ENCODE results near the gene RALGPS1. TPM values are rescaled to one million over a fixed set of nuclear protein-coding genes. Genes with fewer than 3 reads are reported as not detected.

Gene RALGPS1
- total RNA-seq, 1 donor from 2014 or later, result 15.2 TPM

DNA sequence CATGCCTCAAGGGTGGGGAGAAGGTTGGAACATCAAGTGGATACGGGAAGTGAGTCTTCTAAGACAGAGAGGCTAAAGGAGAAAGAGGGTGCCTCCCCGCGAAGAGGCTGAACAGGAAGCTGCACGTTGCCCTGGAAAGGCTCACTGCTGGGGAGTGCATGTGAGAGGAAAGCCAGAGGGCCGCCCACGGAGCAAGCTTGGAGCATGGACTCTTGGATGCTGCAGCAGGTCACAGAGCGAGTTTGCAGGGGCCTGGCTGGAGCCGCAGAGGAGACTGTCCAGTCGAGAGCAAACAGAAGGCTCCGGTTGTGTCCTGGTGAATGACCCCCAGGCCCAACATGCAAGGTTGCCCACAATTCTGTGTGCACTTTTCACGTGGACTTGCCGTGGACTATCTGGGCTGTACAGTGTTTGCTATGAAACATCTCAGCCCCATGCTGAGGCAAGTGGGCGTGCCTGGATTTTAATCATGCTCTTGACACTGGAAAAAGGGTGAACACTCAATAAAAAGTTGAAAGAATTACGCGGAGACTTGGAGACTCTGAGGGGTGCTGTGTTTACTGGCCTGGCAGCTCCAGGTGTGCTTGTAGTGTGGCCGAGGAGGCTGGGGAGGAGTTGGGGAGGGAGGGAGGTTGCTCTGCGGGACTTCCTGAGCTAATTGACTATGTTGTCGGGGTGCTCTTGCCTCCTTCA, 295.5 kb downstream of the RALGPS1 start:
- Histone ChIP-seq H3K36me3 (no peaks in the 10 kb centered on the region), H3K9me3 (no peaks in the 10 kb centered on the region), H3K27me3 (no peaks in the 10 kb centered on the region), H3K27ac (no peak overlapping the region), H3K4me3 (no peak overlapping the region), H3K4me1 (peaks cover 19% of the 10 kb centered on the region)
- TF ChIP-seq POLR2AphosphoS5 (IDR thresholded peaks at IDR 0.05; ENCODE audit: insufficient read depth in 1 of 2, low read depth in 1 of 2) (no peak), POLR2A (IDR thresholded peaks at IDR 0.05) (no peak)
- TF ChIP-seq, protein P1, sequence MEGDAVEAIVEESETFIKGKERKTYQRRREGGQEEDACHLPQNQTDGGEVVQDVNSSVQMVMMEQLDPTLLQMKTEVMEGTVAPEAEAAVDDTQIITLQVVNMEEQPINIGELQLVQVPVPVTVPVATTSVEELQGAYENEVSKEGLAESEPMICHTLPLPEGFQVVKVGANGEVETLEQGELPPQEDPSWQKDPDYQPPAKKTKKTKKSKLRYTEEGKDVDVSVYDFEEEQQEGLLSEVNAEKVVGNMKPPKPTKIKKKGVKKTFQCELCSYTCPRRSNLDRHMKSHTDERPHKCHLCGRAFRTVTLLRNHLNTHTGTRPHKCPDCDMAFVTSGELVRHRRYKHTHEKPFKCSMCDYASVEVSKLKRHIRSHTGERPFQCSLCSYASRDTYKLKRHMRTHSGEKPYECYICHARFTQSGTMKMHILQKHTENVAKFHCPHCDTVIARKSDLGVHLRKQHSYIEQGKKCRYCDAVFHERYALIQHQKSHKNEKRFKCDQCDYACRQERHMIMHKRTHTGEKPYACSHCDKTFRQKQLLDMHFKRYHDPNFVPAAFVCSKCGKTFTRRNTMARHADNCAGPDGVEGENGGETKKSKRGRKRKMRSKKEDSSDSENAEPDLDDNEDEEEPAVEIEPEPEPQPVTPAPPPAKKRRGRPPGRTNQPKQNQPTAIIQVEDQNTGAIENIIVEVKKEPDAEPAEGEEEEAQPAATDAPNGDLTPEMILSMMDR (IDR thresholded peaks at IDR 0.05), result no peak
- no peak for DNase-seq (ENCODE audit: extremely low spot score in 2 of 2)
- intact Hi-C loops (cut with DNase I), result no loop called here

DNA sequence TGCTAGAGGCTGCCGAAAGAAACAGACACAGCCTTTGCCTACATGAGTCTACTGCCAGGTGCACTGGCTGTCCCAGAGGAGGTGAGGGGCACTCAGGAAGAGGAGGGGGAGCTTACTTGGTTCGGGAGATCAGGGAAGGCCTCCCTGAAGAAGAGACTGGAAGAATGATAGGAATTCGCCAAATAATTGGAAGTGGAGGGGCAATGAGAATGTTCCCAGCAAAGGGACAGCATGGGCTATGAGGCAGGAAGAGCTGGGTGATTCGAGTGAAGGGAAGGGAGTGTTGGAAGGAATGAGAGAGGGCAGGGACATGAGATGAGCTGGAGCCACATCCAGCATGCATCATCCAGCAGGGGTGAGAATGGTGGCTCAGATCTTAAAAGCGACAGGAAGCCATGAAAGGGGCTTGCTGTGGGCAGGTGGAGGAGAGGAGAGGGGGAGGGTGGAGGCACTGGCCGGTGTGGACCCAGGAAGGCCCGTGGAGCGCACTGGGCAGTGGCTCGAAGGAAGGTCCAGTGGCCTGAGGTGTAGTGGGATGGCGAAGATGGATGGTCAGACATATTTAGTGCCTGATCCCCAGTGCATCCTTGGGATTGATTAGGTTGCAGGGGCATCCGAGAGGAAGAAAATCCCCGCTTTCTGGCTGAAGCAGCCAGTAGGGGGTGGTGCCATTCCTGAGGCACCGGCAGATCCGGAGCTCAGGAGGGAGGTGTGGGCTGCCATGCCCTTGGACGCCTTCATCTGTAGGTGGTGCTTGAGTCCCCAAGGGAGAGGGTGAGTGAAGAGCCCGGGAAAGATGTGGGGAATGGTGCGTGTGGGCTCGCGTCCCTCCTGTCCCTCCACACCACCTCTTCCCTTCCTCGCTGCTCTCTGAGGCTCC, 296.5 kb downstream of the RALGPS1 start:
- no peak for DNase-seq (ENCODE audit: extremely low spot score in 2 of 2)
- intact Hi-C loops (cut with DNase I), result no loop called here

DNA sequence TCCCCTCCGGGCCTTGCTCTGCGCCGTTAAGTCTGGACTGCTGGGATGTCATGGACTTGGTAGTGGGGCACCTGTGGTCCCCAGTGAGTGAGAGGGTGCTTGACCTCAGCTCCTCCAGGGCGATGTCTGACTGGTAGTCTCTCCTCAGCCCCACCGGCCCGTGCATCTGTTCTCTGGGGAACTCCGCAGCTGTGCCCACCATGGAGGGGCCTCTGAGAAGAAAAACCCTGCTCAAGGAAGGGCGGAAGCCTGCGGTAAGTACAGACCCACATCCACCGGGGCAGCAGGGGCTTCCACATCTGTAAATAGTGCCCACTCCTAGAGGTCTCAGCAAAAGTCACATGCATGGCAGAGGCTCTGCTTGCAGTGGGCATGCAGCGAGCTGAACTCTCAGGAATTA, 297.4 kb downstream of the RALGPS1 start:
- intact Hi-C loops (cut with DNase I), result no loop called here
- Histone ChIP-seq H3K27ac (no peak overlapping the region), H3K4me3 (no peak overlapping the region), H3K4me1 (peaks cover 21% of the 10 kb centered on the region), H3K36me3 (no peaks in the 10 kb centered on the region), H3K9me3 (no peaks in the 10 kb centered on the region), H3K27me3 (no peaks in the 10 kb centered on the region)
- DNase-seq (ENCODE audit: extremely low spot score in 2 of 2), result no peak
- TF ChIP-seq, protein P1 (IDR thresholded peaks at IDR 0.05), result no peak
- TF ChIP-seq POLR2A (IDR thresholded peaks at IDR 0.05), result no peak
- TF ChIP-seq POLR2AphosphoS5 (IDR thresholded peaks at IDR 0.05; ENCODE audit: insufficient read depth in 1 of 2, low read depth in 1 of 2), result no peak

More for the DNA sequence above, 296.5 kb downstream of the RALGPS1 start:
- no peak for TF ChIP-seq POLR2AphosphoS5 (IDR thresholded peaks at IDR 0.05; ENCODE audit: insufficient read depth in 1 of 2, low read depth in 1 of 2)
- no peak for TF ChIP-seq POLR2A (IDR thresholded peaks at IDR 0.05)
- TF ChIP-seq, protein P1 (IDR thresholded peaks at IDR 0.05), result no peak
- H3K36me3 ChIP-seq, result no peaks in the 10 kb centered on the region
- no peaks in the 10 kb centered on the region for H3K27me3 ChIP-seq
- H3K4me1 ChIP-seq, result peaks cover 21% of the 10 kb centered on the region
- no peak overlapping the region for H3K27ac ChIP-seq
- H3K9me3 ChIP-seq, result no peaks in the 10 kb centered on the region
- H3K4me3 ChIP-seq, result no peak overlapping the region

DNA sequence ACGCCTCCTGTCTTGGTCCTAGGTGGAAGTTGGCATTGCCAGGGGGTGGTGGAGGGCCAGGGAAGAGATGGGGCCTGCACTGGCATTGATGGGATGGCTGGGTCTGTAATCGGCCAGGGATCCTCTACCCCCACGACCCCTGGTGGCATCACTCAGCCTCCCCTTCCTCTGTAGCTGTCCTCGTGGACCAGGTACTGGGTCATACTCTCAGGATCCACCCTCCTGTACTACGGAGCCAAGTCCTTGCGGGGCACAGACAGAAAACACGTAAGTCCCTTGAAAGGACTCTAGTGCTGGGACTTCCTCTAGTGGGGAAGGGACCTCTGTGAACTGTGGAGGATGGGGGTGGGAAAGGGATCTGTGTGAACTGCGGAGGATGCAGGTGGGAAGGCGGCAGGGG, 297.9 kb downstream of the RALGPS1 start:
- intact Hi-C loops (cut with DNase I), result no loop called here
- Histone ChIP-seq H3K9me3 (no peaks in the 10 kb centered on the region), H3K27ac (no peak overlapping the region), H3K27me3 (no peaks in the 10 kb centered on the region), H3K4me3 (no peak overlapping the region), H3K4me1 (peaks cover 21% of the 10 kb centered on the region), H3K36me3 (no peaks in the 10 kb centered on the region)
- no peak for DNase-seq (ENCODE audit: extremely low spot score in 2 of 2)
- TF ChIP-seq, protein P1 (IDR thresholded peaks at IDR 0.05), result no peak
- no peak for TF ChIP-seq POLR2A (IDR thresholded peaks at IDR 0.05)
- no peak for TF ChIP-seq POLR2AphosphoS5 (IDR thresholded peaks at IDR 0.05; ENCODE audit: insufficient read depth in 1 of 2, low read depth in 1 of 2)

Data from vagina (tissue), 2 donors.